NK-92 (cell line): Measurements from ENCODE around the gene IGF2BP2.
"Not testable (repeated sequence)": the region's sequence is repeated elsewhere in the genome, so short reads cannot be mapped to it uniquely, and the experiment has no call there.

ENCODE experiments used
- DNase-seq: peaks from one replicate; lab custom pipeline; 2025; ENCODE audit not compliant: unreplicated experiment; lab: John Stamatoyannopoulos, UW

Gene IGF2BP2

GRCh38 chr3:185807445-185808068 lies 17.3 kb downstream of the IGF2BP2 start:
- DNase-seq: no peak

- not testable (repeated sequence) for DNase-seq
Observed at GRCh38 chr3:185798831-185799110, 26.1 kb downstream of the IGF2BP2 start.

GRCh38 chr3:185797993-185798830 lies 26.6 kb downstream of the IGF2BP2 start:
- DNase-seq: no peak

GRCh38 chr3:185797108-185797881 lies 27.5 kb downstream of the IGF2BP2 start:
- DNase-seq: no peak

GRCh38 chr3:185796431-185797107 lies 28.3 kb downstream of the IGF2BP2 start:
- DNase-seq: no peak

GRCh38 chr3:185793381-185793780 lies 31.5 kb downstream of the IGF2BP2 start:
- no peak for DNase-seq

- no peak for DNase-seq
Observed at GRCh38 chr3:185792955-185793354, 31.9 kb downstream of the IGF2BP2 start.

GRCh38 chr3:185789891-185790830 lies 34.7 kb downstream of the IGF2BP2 start:
- no peak for DNase-seq

GRCh38 chr3:185789134-185789533 lies 35.7 kb downstream of the IGF2BP2 start:
- no peak for DNase-seq

- no peak for DNase-seq
Observed at GRCh38 chr3:185788292-185788691, 36.5 kb downstream of the IGF2BP2 start.

- DNase-seq: no peak
Observed at GRCh38 chr3:185786956-185787877, 37.6 kb downstream of the IGF2BP2 start.

- not testable (repeated sequence) for DNase-seq
Observed at GRCh38 chr3:185786258-185786657, 38.6 kb downstream of the IGF2BP2 start.

- DNase-seq: no peak
Observed at GRCh38 chr3:185784317-185784716, 40.5 kb downstream of the IGF2BP2 start.

- no peak for DNase-seq
Observed at GRCh38 chr3:185781759-185782158, 43.1 kb downstream of the IGF2BP2 start.

- DNase-seq: no peak
Observed at GRCh38 chr3:185779461-185779860, 45.4 kb downstream of the IGF2BP2 start.

GRCh38 chr3:185778821-185779220 lies 46.0 kb downstream of the IGF2BP2 start:
- DNase-seq: no peak

- DNase-seq: no peak
Observed at GRCh38 chr3:185778094-185778493, 46.7 kb downstream of the IGF2BP2 start.

- no peak for DNase-seq
Observed at GRCh38 chr3:185770109-185770508, 54.7 kb downstream of the IGF2BP2 start.

GRCh38 chr3:185768578-185768982 lies 56.3 kb downstream of the IGF2BP2 start:
- not testable (repeated sequence) for DNase-seq
